GM12878 (cell line): ENCODE measurements around the gene TNFRSF1A. TPM values are rescaled to one million over a fixed set of nuclear protein-coding genes. Genes with fewer than 3 reads are reported as not detected.

Experiments used
- ATAC-seq: fragments of 200-7000 bp; cut with Tn5 transposase; 3 replicates; pipeline ENCODE4 v1.9.1; 2020; ENCODE audit warnings: mild to moderate bottlenecking, moderate library complexity
- BruUV-seq: library from RNA; stranded (reverse); fragments of 400-500 nt; replicated peaks from 2 replicates; lab custom pipeline; 2021; lab: Mats Ljungman, UMichigan
- CTCF ChIA-PET: fragments of 300-600 bp; sonication (Branson Sonifier 250); formaldehyde crosslinking; extraction: SDS; loops from one replicate; lab custom pipeline; 2021; ENCODE audit warnings: inconsistent platforms; lab: Yijun Ruan, JAX
- POLR2A ChIA-PET: fragments of 350-600 bp; formaldehyde crosslinking; extraction: SDS; loops from one replicate; lab custom pipeline; 2021; ENCODE audit warnings: inconsistent platforms; lab: Charles Lee
- RAD21 ChIA-PET: fragments of 300-600 bp; sonication (Branson Sonifier 250); formaldehyde crosslinking; loops from one replicate; lab custom pipeline; 2023; ENCODE audit warnings: antibody characterized with exemption; ENCODE audit not compliant: unreplicated experiment; lab: Charles Lee
- SMC1A ChIA-PET: fragments of 300-600 bp; sonication (Branson Sonifier 250); formaldehyde crosslinking; loops from one replicate; lab custom pipeline; 2023; ENCODE audit not compliant: unreplicated experiment, uncharacterized antibody; lab: Charles Lee
- DNase-seq: peaks from one replicate; pipeline ENCODE4 v3.0.0-alpha.2; 2011; ENCODE audit warnings: low read depth, low spot score
- FAIRE-seq: peaks from 3 replicates; lab custom pipeline; 2011; peaks lifted over from hg19 to GRCh38; lab: Jason Lieb, UNC
- H2AFZ ChIP-seq: 2 replicates; pipeline ENCODE4 v1.6.0; 2011; ENCODE audit warnings: low read depth, low read length, control low read depth; ENCODE audit not compliant: control insufficient read depth
- H3K27ac ChIP-seq: 2 replicates; pipeline ENCODE4 v1.5.1; 2011; ENCODE audit warnings: control low read depth; ENCODE audit not compliant: control insufficient read depth, insufficient read depth
- H3K27me3 ChIP-seq, 2 experiments: replicated peaks in 1 of 2; 2 replicates each; pipeline versions ENCODE4 v1.6.0 to v1.6.1; 2011; ENCODE audit warnings: low read length in 1 of 2; ENCODE audit not compliant: control insufficient read depth in 2 of 2, insufficient read depth in 2 of 2
- H3K36me3 ChIP-seq, 2 experiments: 2 replicates each; pipeline ENCODE4 v1.5.1; 2011; ENCODE audit warnings: low read length in 1 of 2; ENCODE audit not compliant: control insufficient read depth in 2 of 2, insufficient read depth in 2 of 2
- H3K4me1 ChIP-seq: 2 replicates; pipeline ENCODE4 v1.6.1; 2011; ENCODE audit warnings: mild to moderate bottlenecking, low read length, moderate library complexity, mixed read lengths; ENCODE audit not compliant: control insufficient read depth, insufficient read depth
- H3K4me2 ChIP-seq: 2 replicates; pipeline ENCODE4 v1.6.0; 2011; ENCODE audit warnings: control low read depth; ENCODE audit not compliant: control insufficient read depth, insufficient read depth
- H3K4me3 ChIP-seq: fragments of 200-600 bp; sonication (generic); 2 replicates; pipeline ENCODE4 v1.5.1; 2016
- H3K79me2 ChIP-seq: 2 replicates; pipeline ENCODE4 v1.6.0; 2011; ENCODE audit warnings: low read length; ENCODE audit not compliant: control insufficient read depth, insufficient read depth
- H3K9ac ChIP-seq: 2 replicates; pipeline ENCODE4 v1.8.0; 2011; ENCODE audit warnings: low read length, control low read depth, mixed read lengths; ENCODE audit not compliant: control insufficient read depth, insufficient read depth
- H3K9me3 ChIP-seq: replicated peaks from 3 replicates; pipeline ENCODE4 v1.5.1; 2011; ENCODE audit warnings: mild to moderate bottlenecking, low read length; ENCODE audit not compliant: control insufficient read depth, insufficient read depth
- H4K20me1 ChIP-seq: 2 replicates; pipeline ENCODE4 v1.6.0; 2011; ENCODE audit not compliant: control insufficient read depth, insufficient read depth
- BACH1 ChIP-seq: fragments of 450-650 bp; IDR thresholded peaks from 2 replicates; pipeline ENCODE4 v1.6.1; 2017; ENCODE audit warnings: mild to moderate bottlenecking, borderline replicate concordance
- CHD4 ChIP-seq: fragments of 200-600 bp; sonication (generic); IDR thresholded peaks from 2 replicates; pipeline ENCODE4 v1.6.1; 2016; ENCODE audit warnings: mild to moderate bottlenecking
- CREM ChIP-seq: IDR thresholded peaks from 2 replicates; pipeline ENCODE4 v1.6.1; 2014; ENCODE audit warnings: antibody characterized with exemption, low read depth
- DPF2 ChIP-seq: fragments of 450-650 bp; IDR thresholded peaks from 2 replicates; pipeline ENCODE4 v1.6.1; 2017; ENCODE audit warnings: mild to moderate bottlenecking
- IRF4 ChIP-seq: IDR thresholded peaks from 2 replicates; pipeline ENCODE4 v1.6.1; 2011; ENCODE audit warnings: low read depth, low read length
- LARP7 ChIP-seq: fragments of 450-650 bp; IDR thresholded peaks from 2 replicates; pipeline ENCODE4 v1.6.1; 2017; ENCODE audit warnings: mild to moderate bottlenecking
- POLR2AphosphoS5 ChIP-seq: IDR thresholded peaks from 2 replicates; pipeline ENCODE4 v1.6.1; 2011; ENCODE audit warnings: mild to moderate bottlenecking, low read length, inconsistent platforms
- SRF ChIP-seq, 2 experiments: IDR thresholded peaks; 2 replicates each; pipeline ENCODE4 v1.6.1; 2011; ENCODE audit warnings: low read depth in 2 of 2, low read length in 2 of 2, mild to moderate bottlenecking in 1 of 2, moderate library complexity in 1 of 2
- SUZ12 ChIP-seq: fragments of 200-600 bp; sonication (generic); IDR thresholded peaks from one replicate; pipeline ENCODE4 v1.6.1; 2018; ENCODE audit warnings: antibody characterized with exemption, mild to moderate bottlenecking; ENCODE audit not compliant: unreplicated experiment
- TBL1XR1 ChIP-seq: IDR thresholded peaks from 2 replicates; pipeline ENCODE4 v1.6.1; 2012; ENCODE audit warnings: low read depth, low read length, improper control_type of control experiment
- YBX1 ChIP-seq: fragments of 450-650 bp; IDR thresholded peaks from 2 replicates; pipeline ENCODE4 v1.6.1; 2016; ENCODE audit warnings: antibody characterized with exemption
- YY1 ChIP-seq: IDR thresholded peaks from 2 replicates; pipeline ENCODE4 v1.6.1; 2011; ENCODE audit warnings: low read depth, mild to moderate bottlenecking, low read length
- ZNF217 ChIP-seq: fragments of 450-650 bp; IDR thresholded peaks from 2 replicates; pipeline ENCODE4 v1.6.1; 2017; ENCODE audit warnings: antibody characterized with exemption, mild to moderate bottlenecking
- ZNF622 ChIP-seq: fragments of 450-650 bp; IDR thresholded peaks from 2 replicates; pipeline ENCODE4 v1.6.1; 2017; ENCODE audit warnings: mild to moderate bottlenecking, inconsistent platforms
- WGBS: methylation state at CpG from one replicate; pipeline ENCODE4 v1.1.6; 2016; ENCODE audit warnings: low lambda C conversion rate; ENCODE audit not compliant: insufficient replicate concordance, insufficient coverage; ENCODE audit errors: missing lambda C conversion rate; 5-methylcytosine and 5-hydroxymethylcytosine counted together
- in situ Hi-C: fragments of 300-500 bp; cut with MboI; formaldehyde crosslinking; loops from 9 replicates; pipeline ENCODE4 v1.14.3; 2018; ENCODE audit warnings: mixed read lengths
- intact Hi-C: fragments of 100-400 bp; cut with micrococcal nuclease; formaldehyde crosslinking; loops from one replicate; pipeline ENCODE4 v1.14.2; 2022; ENCODE audit not compliant: unreplicated experiment
- polyA plus RNA-seq, 11 experiments: library from polyadenylated mRNA; depleted of rRNA in 4 of 11; unstranded in 6 of 11; stranded (reverse) in 5 of 11; fragments of >200 nt; fragmentation: Nextera tagmentation in 4 of 11; fragmentation: Illumina TruSeq in 1 of 11; extraction: Ambion mirVana in 4 of 11; extraction: Trizol in 1 of 11; gene quantifications; 1 replicate in 1 of 11; 2 replicates in 10 of 11; pipeline versions ENCODE4 v1.2.1 to v1.2.3, GENCODE V29; 2011 to 2016; ENCODE audit warnings: inconsistent platforms in 2 of 11, missing spikeins in 2 of 11, low read depth in 1 of 11
- total RNA-seq, 4 experiments: library from RNA; depleted of rRNA in 3 of 4; stranded (reverse); fragments of >200 nt in 3 of 4; fragmentation: Illumina TruSeq in 1 of 4; extraction: Trizol in 1 of 4; gene quantifications; 2 replicates each; pipeline versions ENCODE4 v1.2.1 to v1.2.3, GENCODE V29; 2013 to 2021

TNFRSF1A gene
- total and polyA plus RNA-seq, 10 of the 15 experiments (the other 5 are each of a cell fraction or from before 2014, with no cell fraction given) = 0.24 to 16.5 (median 13.0) TPM

- CTCF ChIA-PET = interaction anchor here (0.6 kb wide), 1 partner anchor 131 kb away, joined by 3 read pairs; no protein-coding TSS in a partner anchor
- no peak for DNase-seq
These were observed 42.0 kb upstream of the TNFRSF1A start, which contains the start of gene LTBR for GRCh38 chr12:6383572-6384498. TSS of gene LTBR (plus strand) at chr12:6384162. CDS start at chr12:6384359, 197 bp downstream.

GRCh38 chr12:6382982-6383381 lies 41.1 kb upstream of the TNFRSF1A start:
- no peak overlapping the region for H3K4me2 ChIP-seq
- TF ChIP-seq ZNF217 (no peak), YY1 (no peak), IRF4 (no peak), POLR2AphosphoS5 (no peak), YBX1 (no peak), CREM (no peak), TBL1XR1 (no peak), DPF2 (no peak), BACH1 (no peak), SRF (IDR thresholded peaks at IDR 0.05; ENCODE audit: low read depth in 2 of 2, low read length in 2 of 2) (no peak), CHD4 (no peak), LARP7 (no peak)

More at GRCh38 chr12:6383572-6384498, 42.0 kb upstream of the TNFRSF1A start, which contains the start of gene LTBR:
- WGBS = 15% methylated on average over 44 of the region's 62 CpGs
- Histone ChIP-seq H3K36me3 (no peaks in the 10 kb centered on the region), H2AFZ (no peak within 1 kb of the TSS), H4K20me1 (no peaks in the 10 kb centered on the region; the same call in 1 of the 2 replicates), H3K4me2 (peak within 1 kb of the TSS; percentile 30; the same call in 1 of the 2 replicates), H3K79me2 (no peaks in the 10 kb centered on the region), H3K4me1 (no peaks in the 10 kb centered on the region), H3K27ac (no peak within 1 kb of the TSS), H3K4me3 (peak within 1 kb of the TSS; percentile 27; the same call in 1 of the 2 replicates), H3K27me3 (peaks cover 13 to 15% of the 10 kb centered on the region in 2 experiments; a peak in 3 of 4 replicates), H3K9ac (no peak within 1 kb of the TSS), H3K9me3 (no peaks in the 10 kb centered on the region)
- ChIA-PET RAD21 (no interaction called here), SMC1A (no interaction called here), POLR2A (no interaction called here)
- no peak for FAIRE-seq
- intact Hi-C loops = no loop called here
- no TSS peak for BruUV-seq
- peak; percentile 19; the same call in 2 of the 3 replicates for ATAC-seq
- TF ChIP-seq ZNF622 (no peak), SUZ12 (peak; percentile 63)
- in situ Hi-C loops = no loop called here

More at GRCh38 chr12:6382982-6383381, 41.1 kb upstream of the TNFRSF1A start:
- 35% methylated on average over 6 of the region's 6 CpGs for WGBS
- no peak overlapping the region for H3K27ac ChIP-seq
- RAD21 ChIA-PET = no interaction called here
- no peak overlapping the region for H3K4me3 ChIP-seq
- H3K9me3 ChIP-seq = no peaks in the 10 kb centered on the region
- H3K79me2 ChIP-seq = no peaks in the 10 kb centered on the region
- in situ Hi-C loops (no loop called here), intact Hi-C loops (no loop called here)
- no peak; the same call in 2 of the 3 replicates for ATAC-seq
- CTCF ChIA-PET = interaction anchor here (0.6 kb wide), 1 partner anchor 132 kb away, joined by 3 read pairs; no protein-coding TSS in a partner anchor
- H3K36me3 ChIP-seq = no peaks in the 10 kb centered on the region
- DNase-seq = no peak
- no peaks in the 10 kb centered on the region for H3K4me1 ChIP-seq
- peaks cover 13 to 15% of the 10 kb centered on the region in 2 experiments; a peak in 3 of 4 replicates for H3K27me3 ChIP-seq
- POLR2A ChIA-PET = interaction anchor here (0.6 kb wide), 1 partner anchor 13 kb away, joined by 3 read pairs; no protein-coding TSS in a partner anchor
- H2AFZ ChIP-seq = no peak overlapping the region
- H4K20me1 ChIP-seq = no peaks in the 10 kb centered on the region; the same call in 1 of the 2 replicates
- FAIRE-seq = no peak
- SMC1A ChIA-PET = interaction anchor here (1.1 kb wide), 1 partner anchor 80 kb away, joined by 3 read pairs; no protein-coding TSS in a partner anchor
- no peak overlapping the region for H3K9ac ChIP-seq
- BruUV-seq = no TSS peak
